H1 (cell line): ENCODE results near the gene COPZ2. TPM values are rescaled to one million over a fixed set of nuclear protein-coding genes. Genes with fewer than 3 reads are reported as not detected.

ENCODE experiments used
- HDAC6 ChIP-seq: IDR thresholded peaks from one replicate; pipeline ENCODE4 v1.7.1; 2012; ENCODE audit warnings: low read depth, mild to moderate bottlenecking, inconsistent platforms, low read length, moderate library complexity
- JUN ChIP-seq: IDR thresholded peaks from 2 replicates; pipeline ENCODE4 v1.6.1; 2011; ENCODE audit warnings: low read depth, mild to moderate bottlenecking, improper control_type of control experiment, low read length
- RAD21 ChIP-seq, 2 experiments: IDR thresholded peaks in 1 of 2; conservative IDR thresholded peaks in 1 of 2; 2 replicates each; pipeline ENCODE4 v1.6.1; 2011; ENCODE audit warnings: low read depth in 2 of 2, low read length in 2 of 2, improper control_type of control experiment in 1 of 2, inconsistent platforms in 1 of 2, mild to moderate bottlenecking in 1 of 2, moderate library complexity in 1 of 2
- SRF ChIP-seq: IDR thresholded peaks from 2 replicates; pipeline ENCODE4 v1.6.1; 2011; ENCODE audit warnings: mild to moderate bottlenecking, low read depth, low read length, moderate library complexity
- polyA plus RNA-seq, 7 experiments: library from polyadenylated mRNA; depleted of rRNA in 3 of 7; stranded (reverse) in 5 of 7; unstranded in 2 of 7; fragments of >200 nt in 5 of 7; fragments of 200-250 nt in 2 of 7; gene quantifications; 1 replicate in 5 of 7; 2 replicates in 1 of 7; 4 replicates in 1 of 7; pipeline versions ENCODE4 v1.2.1 to v1.2.3, GENCODE V29; 2011 to 2013; ENCODE audit warnings: missing spikeins in 2 of 7, mixed read lengths in 2 of 7
- total RNA-seq: library from RNA; stranded (reverse); fragmentation: NEBNext Ultra II Directional; extraction: Animal tissue kit (Norgen Biotek cat#: 25700); gene quantifications from 2 replicates; pipeline ENCODE4 v1.2.1, GENCODE V29; 2021

COPZ2 gene
- total and polyA plus RNA-seq, 2 of the 8 experiments (the other 6 are each of a cell fraction or from before 2014, with no cell fraction given), result 0.24 TPM; not detected in 1

- TF ChIP-seq HDAC6 (no peak), RAD21 (IDR thresholded peaks at IDR 0.05 in 1 of 2, conservative IDR thresholded peaks at IDR 0.05 in 1 of 2; ENCODE audit: low read depth in 2 of 2, low read length in 2 of 2) (no peak), JUN (no peak), SRF (no peak)
Measured at GRCh38 chr17:47998044-47998443, 39.6 kb downstream of the COPZ2 start (continued).
